HepG2 (cell line): ENCODE results near the gene LCAT. TPM values are rescaled to one million over a fixed set of nuclear protein-coding genes. Genes with fewer than 3 reads are reported as not detected.

Experiments used
- AKAP8 ChIP-seq: sonication (generic); formaldehyde crosslinking; IDR thresholded peaks from 2 replicates; pipeline ENCODE4 v1.5.1; 2020; ENCODE audit warnings: mild to moderate bottlenecking, missing genetic modification reagents
- EEA1 ChIP-seq: sonication (generic); formaldehyde crosslinking; IDR thresholded peaks from 2 replicates; pipeline ENCODE4 v1.5.1; 2020; ENCODE audit warnings: mild to moderate bottlenecking, missing genetic modification reagents, borderline replicate concordance
- FOXO1 ChIP-seq: sonication (generic); formaldehyde crosslinking; IDR thresholded peaks from 2 replicates; pipeline ENCODE4 v1.4.0; 2020; ENCODE audit warnings: missing genetic modification reagents
- IKZF4 ChIP-seq: sonication (generic); formaldehyde crosslinking; IDR thresholded peaks from 2 replicates; pipeline ENCODE4 v1.5.1; 2020; ENCODE audit warnings: borderline replicate concordance, mild to moderate bottlenecking, low read depth, missing genetic modification reagents; ENCODE audit errors: not compliant biosample characterization
- KMT2A ChIP-seq: sonication (generic); formaldehyde crosslinking; IDR thresholded peaks from 2 replicates; pipeline ENCODE4 v1.4.0; 2020; ENCODE audit warnings: missing genetic modification reagents
- MAFK ChIP-seq, 2 experiments: IDR thresholded peaks in 1 of 2; conservative IDR thresholded peaks in 1 of 2; 2 replicates each; pipeline ENCODE4 v1.6.1; 2011; ENCODE audit warnings: improper control_type of control experiment in 2 of 2, low read length in 2 of 2
- MXD4 ChIP-seq: IDR thresholded peaks from 2 replicates; pipeline ENCODE4 v1.6.1; 2016; ENCODE audit warnings: mild to moderate bottlenecking, missing biosample characterization, missing genetic modification reagents
- PCBP1 ChIP-seq: fragments of 200-400 bp; formaldehyde crosslinking; IDR thresholded peaks from 2 replicates; pipeline ENCODE4 v1.6.1; 2017; ENCODE audit warnings: mild to moderate bottlenecking, low read depth, low read length, borderline replicate concordance
- PHF20 ChIP-seq: sonication (generic); formaldehyde crosslinking; IDR thresholded peaks from 2 replicates; pipeline ENCODE4 v1.5.0; 2020; ENCODE audit warnings: mild to moderate bottlenecking, missing genetic modification reagents
- PPARG ChIP-seq: conservative IDR thresholded peaks from 2 replicates; pipeline ENCODE4 v1.6.1; 2016; ENCODE audit warnings: missing biosample characterization, missing genetic modification reagents
- XBP1 ChIP-seq: sonication (generic); formaldehyde crosslinking; IDR thresholded peaks from 2 replicates; pipeline ENCODE4 v1.5.0; 2020; ENCODE audit warnings: missing genetic modification reagents
- ZNF562 ChIP-seq: sonication (generic); formaldehyde crosslinking; IDR thresholded peaks from 2 replicates; pipeline ENCODE4 v1.8.0; 2022; ENCODE audit warnings: missing genetic modification reagents, borderline replicate concordance
- ZNF678 ChIP-seq: sonication (generic); formaldehyde crosslinking; IDR thresholded peaks from 2 replicates; pipeline ENCODE4 v1.4.0; 2020; ENCODE audit warnings: mild to moderate bottlenecking, missing genetic modification reagents
- ZNF761 ChIP-seq: sonication (generic); formaldehyde crosslinking; conservative IDR thresholded peaks from 2 replicates; pipeline ENCODE4 v1.4.0; 2020; ENCODE audit warnings: mild to moderate bottlenecking, missing genetic modification reagents
- polyA plus RNA-seq, 8 experiments: library from polyadenylated mRNA; depleted of rRNA in 3 of 8; stranded (reverse) in 7 of 8; unstranded in 1 of 8; fragments of >200 nt; fragmentation: Illumina TruSeq in 4 of 8; extraction: Trizol in 4 of 8; gene quantifications; 2 replicates each; pipeline versions ENCODE4 v1.2.1 to v1.2.3, GENCODE V29; 2011 to 2016; ENCODE audit warnings: low read depth in 4 of 8, missing spikeins in 1 of 8, mixed read lengths in 1 of 8; ENCODE audit not compliant: insufficient read depth in 1 of 8
- total RNA-seq, 5 experiments: library from RNA; depleted of rRNA; stranded (reverse); fragments of >200 nt; fragmentation: Illumina TruSeq; extraction: Trizol; gene quantifications; 2 replicates each; pipeline ENCODE4 v1.2.3, GENCODE V29; 2016; ENCODE audit warnings: low read depth in 1 of 5
- TF ChIP-seq, protein P1 (sequence below): sonication (generic); formaldehyde crosslinking; IDR thresholded peaks from 2 replicates; pipeline ENCODE4 v1.4.0; 2020; ENCODE audit warnings: missing genetic modification reagents, mild to moderate bottlenecking, borderline replicate concordance
- TF ChIP-seq, protein P2 (sequence below): sonication (generic); IDR thresholded peaks from 2 replicates; pipeline ENCODE4 v1.6.1; 2016; ENCODE audit warnings: low read depth, borderline replicate concordance
- TF ChIP-seq, protein P3 (sequence below): sonication (generic); formaldehyde crosslinking; IDR thresholded peaks from 2 replicates; pipeline ENCODE4 v1.4.0; 2020; ENCODE audit warnings: missing genetic modification reagents
- TF ChIP-seq, protein P4 (sequence below): sonication (generic); formaldehyde crosslinking; IDR thresholded peaks from 2 replicates; pipeline ENCODE4 v1.9.0; 2022; ENCODE audit warnings: low read depth, missing genetic modification reagents
- TF ChIP-seq, protein P5 (sequence below): sonication (generic); formaldehyde crosslinking; IDR thresholded peaks from 2 replicates; pipeline ENCODE4 v1.8.0; 2022; ENCODE audit warnings: mild to moderate bottlenecking, missing genetic modification reagents, borderline replicate concordance

LCAT gene
- total and polyA plus RNA-seq, 2 of the 13 experiments (the other 11 are each of a cell fraction or from before 2014, with no cell fraction given) = 36.1 to 38.9 TPM

DNA sequence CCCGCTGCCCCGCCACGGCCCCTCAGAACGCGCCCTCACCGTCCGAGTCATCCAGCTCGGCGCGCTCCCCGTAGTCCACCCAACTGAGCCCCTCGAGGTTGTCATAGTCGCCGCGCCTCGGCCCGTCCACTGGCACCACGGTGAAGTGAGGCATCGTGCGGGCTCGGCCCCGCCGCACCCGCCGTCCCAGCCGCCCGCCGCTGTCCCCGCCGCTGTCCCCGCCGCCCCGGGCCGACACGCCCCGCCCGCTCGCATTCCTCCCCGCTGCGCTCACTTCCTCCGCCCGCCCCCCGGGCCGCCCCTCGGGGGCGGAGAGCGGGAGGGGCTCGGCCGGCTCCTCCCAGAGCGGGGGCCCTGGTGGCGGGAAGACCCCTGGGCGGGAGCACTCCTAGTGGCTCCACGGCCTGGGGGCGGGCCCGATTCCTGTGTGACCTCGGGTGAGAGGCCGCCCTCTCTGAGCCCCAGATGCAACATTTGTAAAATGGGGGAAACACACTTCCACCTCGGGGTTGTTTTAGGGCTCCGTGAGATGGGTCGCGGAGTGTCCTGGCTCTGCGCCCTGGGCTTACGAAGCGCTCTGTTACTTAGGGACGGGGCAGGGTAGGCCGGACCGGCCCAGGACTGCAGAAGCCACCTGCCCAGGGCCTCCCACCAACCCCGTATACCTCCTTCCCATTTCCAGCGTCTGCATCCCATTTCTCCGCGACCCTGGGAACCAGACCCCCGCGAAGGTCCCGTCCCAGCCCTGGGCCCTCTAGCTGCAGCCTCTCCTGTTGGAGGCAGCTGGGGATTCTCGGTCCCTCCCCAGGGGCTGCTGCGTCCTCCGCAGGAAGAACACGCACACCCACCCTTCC is 24.7 kb upstream of the LCAT start, which contains the start of gene SLC12A4 (continued):
- TF ChIP-seq, protein P1, sequence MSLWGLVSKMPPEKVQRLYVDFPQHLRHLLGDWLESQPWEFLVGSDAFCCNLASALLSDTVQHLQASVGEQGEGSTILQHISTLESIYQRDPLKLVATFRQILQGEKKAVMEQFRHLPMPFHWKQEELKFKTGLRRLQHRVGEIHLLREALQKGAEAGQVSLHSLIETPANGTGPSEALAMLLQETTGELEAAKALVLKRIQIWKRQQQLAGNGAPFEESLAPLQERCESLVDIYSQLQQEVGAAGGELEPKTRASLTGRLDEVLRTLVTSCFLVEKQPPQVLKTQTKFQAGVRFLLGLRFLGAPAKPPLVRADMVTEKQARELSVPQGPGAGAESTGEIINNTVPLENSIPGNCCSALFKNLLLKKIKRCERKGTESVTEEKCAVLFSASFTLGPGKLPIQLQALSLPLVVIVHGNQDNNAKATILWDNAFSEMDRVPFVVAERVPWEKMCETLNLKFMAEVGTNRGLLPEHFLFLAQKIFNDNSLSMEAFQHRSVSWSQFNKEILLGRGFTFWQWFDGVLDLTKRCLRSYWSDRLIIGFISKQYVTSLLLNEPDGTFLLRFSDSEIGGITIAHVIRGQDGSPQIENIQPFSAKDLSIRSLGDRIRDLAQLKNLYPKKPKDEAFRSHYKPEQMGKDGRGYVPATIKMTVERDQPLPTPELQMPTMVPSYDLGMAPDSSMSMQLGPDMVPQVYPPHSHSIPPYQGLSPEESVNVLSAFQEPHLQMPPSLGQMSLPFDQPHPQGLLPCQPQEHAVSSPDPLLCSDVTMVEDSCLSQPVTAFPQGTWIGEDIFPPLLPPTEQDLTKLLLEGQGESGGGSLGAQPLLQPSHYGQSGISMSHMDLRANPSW = peak; percentile 88
- TF ChIP-seq PHF20 (CRISPR knock-in tag) (no peak), ZNF678 (CRISPR knock-in tag) (no peak), PPARG (CRISPR knock-in tag) (peak; percentile 67), ZNF562 (CRISPR knock-in tag) (no peak), ZNF761 (CRISPR knock-in tag) (no peak), IKZF4 (CRISPR knock-in tag) (peak; percentile 57), MXD4 (CRISPR knock-in tag) (0 out of 2 replicates have a peak, but pooled peaks have one; percentile 60), AKAP8 (peak; percentile 42; the same call in 1 of the 2 replicates), KMT2A (CRISPR knock-in tag) (no peak; the same call in 1 of the 2 replicates), XBP1 (CRISPR knock-in tag) (no peak), FOXO1 (no peak), MAFK (conservative IDR thresholded peaks at IDR 0.05 in 1 of 2, IDR thresholded peaks at IDR 0.05 in 1 of 2; ENCODE audit: low read length in 2 of 2) (no peak), EEA1 (CRISPR knock-in tag) (no peak; the same call in 1 of the 2 replicates), PCBP1 (peak; percentile 99)
- TF ChIP-seq, protein P2, sequence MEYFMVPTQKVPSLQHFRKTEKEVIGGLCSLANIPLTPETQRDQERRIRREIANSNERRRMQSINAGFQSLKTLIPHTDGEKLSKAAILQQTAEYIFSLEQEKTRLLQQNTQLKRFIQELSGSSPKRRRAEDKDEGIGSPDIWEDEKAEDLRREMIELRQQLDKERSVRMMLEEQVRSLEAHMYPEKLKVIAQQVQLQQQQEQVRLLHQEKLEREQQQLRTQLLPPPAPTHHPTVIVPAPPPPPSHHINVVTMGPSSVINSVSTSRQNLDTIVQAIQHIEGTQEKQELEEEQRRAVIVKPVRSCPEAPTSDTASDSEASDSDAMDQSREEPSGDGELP = peak; percentile 53; the same call in 1 of the 2 replicates
- TF ChIP-seq, protein P3, sequence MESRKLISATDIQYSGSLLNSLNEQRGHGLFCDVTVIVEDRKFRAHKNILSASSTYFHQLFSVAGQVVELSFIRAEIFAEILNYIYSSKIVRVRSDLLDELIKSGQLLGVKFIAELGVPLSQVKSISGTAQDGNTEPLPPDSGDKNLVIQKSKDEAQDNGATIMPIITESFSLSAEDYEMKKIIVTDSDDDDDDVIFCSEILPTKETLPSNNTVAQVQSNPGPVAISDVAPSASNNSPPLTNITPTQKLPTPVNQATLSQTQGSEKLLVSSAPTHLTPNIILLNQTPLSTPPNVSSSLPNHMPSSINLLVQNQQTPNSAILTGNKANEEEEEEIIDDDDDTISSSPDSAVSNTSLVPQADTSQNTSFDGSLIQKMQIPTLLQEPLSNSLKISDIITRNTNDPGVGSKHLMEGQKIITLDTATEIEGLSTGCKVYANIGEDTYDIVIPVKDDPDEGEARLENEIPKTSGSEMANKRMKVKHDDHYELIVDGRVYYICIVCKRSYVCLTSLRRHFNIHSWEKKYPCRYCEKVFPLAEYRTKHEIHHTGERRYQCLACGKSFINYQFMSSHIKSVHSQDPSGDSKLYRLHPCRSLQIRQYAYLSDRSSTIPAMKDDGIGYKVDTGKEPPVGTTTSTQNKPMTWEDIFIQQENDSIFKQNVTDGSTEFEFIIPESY (CRISPR knock-in tag) = no peak
- TF ChIP-seq, protein P4, sequence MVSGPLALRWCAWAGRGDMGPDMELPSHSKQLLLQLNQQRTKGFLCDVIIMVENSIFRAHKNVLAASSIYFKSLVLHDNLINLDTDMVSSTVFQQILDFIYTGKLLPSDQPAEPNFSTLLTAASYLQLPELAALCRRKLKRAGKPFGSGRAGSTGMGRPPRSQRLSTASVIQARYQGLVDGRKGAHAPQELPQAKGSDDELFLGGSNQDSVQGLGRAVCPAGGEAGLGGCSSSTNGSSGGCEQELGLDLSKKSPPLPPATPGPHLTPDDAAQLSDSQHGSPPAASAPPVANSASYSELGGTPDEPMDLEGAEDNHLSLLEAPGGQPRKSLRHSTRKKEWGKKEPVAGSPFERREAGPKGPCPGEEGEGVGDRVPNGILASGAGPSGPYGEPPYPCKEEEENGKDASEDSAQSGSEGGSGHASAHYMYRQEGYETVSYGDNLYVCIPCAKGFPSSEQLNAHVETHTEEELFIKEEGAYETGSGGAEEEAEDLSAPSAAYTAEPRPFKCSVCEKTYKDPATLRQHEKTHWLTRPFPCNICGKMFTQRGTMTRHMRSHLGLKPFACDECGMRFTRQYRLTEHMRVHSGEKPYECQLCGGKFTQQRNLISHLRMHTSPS (CRISPR knock-in tag) = peak; percentile 60; the same call in 1 of the 2 replicates
- TF ChIP-seq, protein P5, sequence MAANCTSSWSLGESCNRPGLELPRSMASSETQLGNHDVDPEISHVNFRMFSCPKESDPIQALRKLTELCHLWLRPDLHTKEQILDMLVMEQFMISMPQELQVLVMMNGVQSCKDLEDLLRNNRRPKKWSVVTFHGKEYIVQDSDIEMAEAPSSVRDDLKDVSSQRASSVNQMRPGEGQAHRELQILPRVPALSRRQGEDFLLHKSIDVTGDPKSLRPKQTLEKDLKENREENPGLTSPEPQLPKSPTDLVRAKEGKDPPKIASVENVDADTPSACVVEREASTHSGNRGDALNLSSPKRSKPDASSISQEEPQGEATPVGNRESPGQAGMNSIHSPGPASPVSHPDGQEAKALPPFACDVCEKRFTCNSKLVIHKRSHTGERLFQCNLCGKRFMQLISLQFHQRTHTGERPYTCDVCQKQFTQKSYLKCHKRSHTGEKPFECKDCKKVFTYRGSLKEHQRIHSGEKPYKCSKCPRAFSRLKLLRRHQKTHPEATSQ = peak; percentile 93; the same call in 1 of the 2 replicates
